A673 (cell line): ENCODE results near the gene NOB1. TPM values are rescaled to one million over a fixed set of nuclear protein-coding genes. Genes with fewer than 3 reads are reported as not detected.
"Not testable (repeated sequence)": the region's sequence is repeated elsewhere in the genome, so short reads cannot be mapped to it uniquely, and the experiment has no call there.

Source experiments
- BruUV-seq: library from RNA; stranded (reverse); fragments of 400-500 nt; replicated peaks from 2 replicates; lab custom pipeline; 2021; lab: Mats Ljungman, UMichigan
- CTCF ChIA-PET: fragments of 300-600 bp; sonication (Branson Sonifier 250); formaldehyde crosslinking; loops from one replicate; lab custom pipeline; 2022; ENCODE audit warnings: antibody characterized with exemption; lab: Charles Lee
- POLR2A ChIA-PET: fragments of 300-600 bp; sonication (Branson Sonifier 250); formaldehyde crosslinking; loops from one replicate; lab custom pipeline; 2022; ENCODE audit warnings: antibody characterized with exemption; ENCODE audit not compliant: low non-redundant PET; lab: Charles Lee
- DNase-seq: peaks from one replicate; pipeline ENCODE4 v3.0.0-alpha.2; 2015; ENCODE audit warnings: low spot score
- H3K27ac ChIP-seq: fragments of 200-600 bp; sonication (generic); 2 replicates; pipeline ENCODE4 v1.5.1; 2016; ENCODE audit warnings: mixed run types, low read depth, mild to moderate bottlenecking, mixed read lengths, antibody characterized with exemption, low read length; ENCODE audit not compliant: poor library complexity, severe bottlenecking
- H3K27me3 ChIP-seq: fragments of 200-600 bp; sonication (generic); replicated peaks from 2 replicates; pipeline ENCODE4 v1.6.1; 2017; ENCODE audit warnings: mixed run types, low read depth, mild to moderate bottlenecking, mixed read lengths, antibody characterized with exemption, low read length; ENCODE audit not compliant: insufficient read depth, poor library complexity
- H3K36me3 ChIP-seq: fragments of 200-600 bp; sonication (generic); 2 replicates; pipeline ENCODE4 v1.6.1; 2016; ENCODE audit warnings: mixed run types, mild to moderate bottlenecking, mixed read lengths, antibody characterized with exemption, low read length; ENCODE audit not compliant: insufficient read depth, poor library complexity, severe bottlenecking
- H3K4me1 ChIP-seq: fragments of 200-600 bp; sonication (generic); 2 replicates; pipeline ENCODE4 v1.6.1; 2017; ENCODE audit warnings: mixed run types, mild to moderate bottlenecking, mixed read lengths, antibody characterized with exemption, low read length; ENCODE audit not compliant: insufficient read depth, poor library complexity, severe bottlenecking
- H3K4me3 ChIP-seq: fragments of 200-600 bp; sonication (generic); 2 replicates; pipeline ENCODE4 v1.5.1; 2016; ENCODE audit warnings: low read depth, mixed run types, mild to moderate bottlenecking, mixed read lengths, low read length; ENCODE audit not compliant: poor library complexity, severe bottlenecking
- H3K9me3 ChIP-seq: fragments of 200-600 bp; sonication (generic); 2 replicates; pipeline ENCODE4 v1.6.1; 2016; ENCODE audit warnings: mixed run types, low read depth, mild to moderate bottlenecking, mixed read lengths, antibody characterized with exemption, low read length; ENCODE audit not compliant: poor library complexity, severe bottlenecking
- EZH2 ChIP-seq: fragments of 200-600 bp; sonication (generic); IDR thresholded peaks from 2 replicates; pipeline ENCODE4 v1.6.1; 2017; ENCODE audit warnings: borderline replicate concordance, low read depth, mild to moderate bottlenecking, mixed read lengths, antibody characterized with exemption, low read length; ENCODE audit not compliant: poor library complexity, severe bottlenecking
- intact Hi-C: fragments of 100-400 bp; cut with micrococcal nuclease; formaldehyde crosslinking; loops from one replicate; pipeline ENCODE4 v1.10.0; 2022; ENCODE audit not compliant: unreplicated experiment
- total RNA-seq: library from RNA; stranded (reverse); gene quantifications from 2 replicates; pipeline ENCODE4 v1.2.3, GENCODE V29; 2021
- TF ChIP-seq, protein P1 (sequence below): fragments of 300-800, 200-600 bp; sonication (generic); conservative IDR thresholded peaks from 2 replicates; pipeline ENCODE4 v1.5.1; 2017; ENCODE audit warnings: low read depth, mild to moderate bottlenecking, antibody characterized with exemption, low read length, moderate library complexity, mixed read lengths

The NOB1 gene
- total RNA-seq, 1 experiment from 2014 or later = 93.3 TPM

DNA sequence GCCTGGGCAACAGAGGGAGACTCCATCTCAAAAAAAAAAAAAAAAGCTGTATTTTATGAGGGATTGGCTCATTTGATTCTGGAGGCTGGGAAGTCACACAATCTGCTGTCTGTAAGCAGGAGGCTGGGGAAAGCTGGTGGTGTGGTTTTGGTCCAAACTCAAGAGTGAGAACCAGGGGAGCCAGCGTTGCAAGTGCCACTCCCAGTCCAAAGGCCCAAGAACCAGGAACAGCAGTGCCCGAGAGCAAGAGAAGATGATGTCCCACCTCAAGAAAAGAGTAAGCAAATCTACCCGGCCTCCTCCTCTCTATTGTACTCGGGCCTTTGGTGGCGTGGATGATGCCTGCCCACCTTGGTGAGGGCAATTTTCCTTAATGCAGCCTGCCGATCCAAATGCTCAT lies 22.6 kb downstream of the NOB1 start:
- intact Hi-C loops = no loop called here
- no peaks in the 10 kb centered on the region for H3K9me3 ChIP-seq
- ChIA-PET CTCF (no interaction called here), POLR2A (no interaction called here)
- H3K27ac ChIP-seq = no peak overlapping the region
- BruUV-seq = no TSS peak
- TF ChIP-seq, protein P1, sequence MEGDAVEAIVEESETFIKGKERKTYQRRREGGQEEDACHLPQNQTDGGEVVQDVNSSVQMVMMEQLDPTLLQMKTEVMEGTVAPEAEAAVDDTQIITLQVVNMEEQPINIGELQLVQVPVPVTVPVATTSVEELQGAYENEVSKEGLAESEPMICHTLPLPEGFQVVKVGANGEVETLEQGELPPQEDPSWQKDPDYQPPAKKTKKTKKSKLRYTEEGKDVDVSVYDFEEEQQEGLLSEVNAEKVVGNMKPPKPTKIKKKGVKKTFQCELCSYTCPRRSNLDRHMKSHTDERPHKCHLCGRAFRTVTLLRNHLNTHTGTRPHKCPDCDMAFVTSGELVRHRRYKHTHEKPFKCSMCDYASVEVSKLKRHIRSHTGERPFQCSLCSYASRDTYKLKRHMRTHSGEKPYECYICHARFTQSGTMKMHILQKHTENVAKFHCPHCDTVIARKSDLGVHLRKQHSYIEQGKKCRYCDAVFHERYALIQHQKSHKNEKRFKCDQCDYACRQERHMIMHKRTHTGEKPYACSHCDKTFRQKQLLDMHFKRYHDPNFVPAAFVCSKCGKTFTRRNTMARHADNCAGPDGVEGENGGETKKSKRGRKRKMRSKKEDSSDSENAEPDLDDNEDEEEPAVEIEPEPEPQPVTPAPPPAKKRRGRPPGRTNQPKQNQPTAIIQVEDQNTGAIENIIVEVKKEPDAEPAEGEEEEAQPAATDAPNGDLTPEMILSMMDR = no peak
- H3K4me3 ChIP-seq = no peak overlapping the region
- peaks cover 12% of the 10 kb centered on the region for H3K4me1 ChIP-seq
- H3K27me3 ChIP-seq = no peaks in the 10 kb centered on the region
- H3K36me3 ChIP-seq = no peaks in the 10 kb centered on the region
- no peak for DNase-seq

DNA sequence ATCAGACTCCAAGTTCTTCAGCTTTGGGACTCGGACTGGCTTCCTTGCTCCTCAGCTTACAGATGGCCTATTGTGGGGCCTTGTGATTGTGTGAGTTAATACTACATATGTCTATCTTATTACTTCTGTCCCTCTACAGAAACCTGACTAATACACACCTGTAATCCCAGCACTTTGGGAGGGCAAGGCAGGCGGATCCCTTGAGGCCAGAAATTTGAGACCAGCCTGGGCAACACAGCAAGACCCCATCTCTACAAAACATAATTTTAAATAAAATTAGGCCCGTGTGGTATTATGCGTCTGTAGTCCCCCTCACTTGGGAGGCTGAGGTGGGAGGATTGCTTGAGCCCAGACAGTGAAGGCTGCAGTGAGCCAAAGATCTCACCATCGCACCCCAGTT lies 23.4 kb downstream of the NOB1 start:
- intact Hi-C loops, H3K4me3 ChIP-seq, H3K27me3 ChIP-seq, BruUV-seq, H3K9me3 ChIP-seq, CTCF ChIA-PET, H3K36me3 ChIP-seq, DNase-seq, POLR2A ChIA-PET, H3K27ac ChIP-seq: not testable (repeated sequence)
- H3K4me1 ChIP-seq = peaks cover 14% of the 10 kb centered on the region

DNA sequence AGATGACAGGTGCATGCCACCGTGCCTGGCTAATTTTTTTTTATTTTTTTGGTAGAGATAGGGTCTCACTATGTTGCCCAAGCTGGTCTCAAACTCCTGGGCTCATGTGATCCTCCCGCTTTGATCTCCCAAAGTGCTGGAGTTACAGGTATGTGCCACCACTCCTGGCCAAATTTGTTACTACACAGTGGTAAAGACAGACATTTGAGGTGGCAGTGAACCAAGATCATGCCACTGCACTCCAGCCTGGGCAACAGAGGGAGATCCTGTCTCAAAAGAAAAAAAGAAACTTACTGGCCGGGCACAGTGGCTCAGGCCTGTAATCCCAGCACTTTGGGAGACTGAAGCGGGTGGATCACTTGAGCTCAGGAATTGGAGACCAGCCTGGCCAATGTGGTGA lies 25.7 kb downstream of the NOB1 start:
- H3K36me3 ChIP-seq, CTCF ChIA-PET, DNase-seq, H3K27me3 ChIP-seq, intact Hi-C loops, BruUV-seq, POLR2A ChIA-PET, H3K9me3 ChIP-seq, H3K4me3 ChIP-seq: not testable (repeated sequence)
- Histone ChIP-seq H3K4me1 (peaks cover 27% of the 10 kb centered on the region), H3K27ac (peak overlapping the region; percentile 12)

DNA sequence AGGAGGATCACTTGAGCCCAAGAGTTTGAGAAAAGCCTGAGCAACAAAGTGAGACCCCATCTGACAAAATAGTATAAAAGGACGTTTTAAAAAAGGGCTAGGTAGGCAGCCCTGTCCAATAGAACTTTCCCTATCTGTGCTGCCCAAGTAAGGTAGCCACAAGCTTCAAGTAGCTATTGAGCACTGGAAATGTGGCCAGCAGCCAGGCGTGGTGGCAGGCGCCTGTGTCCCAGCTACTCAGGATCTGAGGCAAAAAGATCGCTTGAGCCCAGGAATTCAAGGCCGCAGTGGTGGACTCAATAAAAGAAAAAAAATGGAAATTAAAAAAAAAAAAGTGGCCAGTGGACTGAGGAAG lies 26.8 kb downstream of the NOB1 start:
- Histone ChIP-seq H3K4me1 (peaks cover 27% of the 10 kb centered on the region), H3K27me3 (no peaks in the 10 kb centered on the region), H3K9me3 (no peaks in the 10 kb centered on the region), H3K36me3 (no peaks in the 10 kb centered on the region), H3K27ac (peak overlapping the region; percentile 88), H3K4me3 (peak overlapping the region; percentile 54)
- ChIA-PET CTCF (interaction anchor here (0.6 kb wide), 1 partner anchor 27 kb away, joined by 5 read pairs; the partner anchor contains the start of gene NOB1), POLR2A (no interaction called here)
- TF ChIP-seq, protein P1 = no peak
- no peak for TF ChIP-seq EZH2
- no TSS peak for BruUV-seq
- peak; percentile 26 for DNase-seq
- intact Hi-C loops = no loop called here
